Activated naive CD4-positive, alpha-beta T cell treated with anti-CD3 and anti-CD28 coated beads, Interleukin-2, amount 50 U/mL, for 24 hours (primary cell): ENCODE data around the gene SLC25A6.
A peak's percentile ranks its signal among the peaks of the same experiment; 100 is the strongest.
"Not testable (repeated sequence)": the region's sequence is repeated elsewhere in the genome, so short reads cannot be mapped to it uniquely, and the experiment has no call there.

Source experiments
- H3K27ac Mint-ChIP-seq: one replicate; pipeline ENCODE4 v1.8.0; 2021; ENCODE audit warnings: mild to moderate bottlenecking, mixed read lengths
- H3K27me3 Mint-ChIP-seq: one replicate; pipeline ENCODE4 v1.8.0; 2021; ENCODE audit warnings: mixed read lengths
- H3K36me3 Mint-ChIP-seq: one replicate; pipeline ENCODE4 v1.8.0; 2021; ENCODE audit warnings: mixed read lengths
- H3K4me1 Mint-ChIP-seq: one replicate; pipeline ENCODE4 v1.8.0; 2021; ENCODE audit warnings: mixed read lengths
- H3K4me3 Mint-ChIP-seq: one replicate; pipeline ENCODE4 v1.8.0; 2021; ENCODE audit warnings: mild to moderate bottlenecking, mixed read lengths
- H3K9me3 Mint-ChIP-seq: one replicate; pipeline ENCODE4 v1.8.0; 2021; ENCODE audit warnings: mixed read lengths

Gene SLC25A6

GRCh38 chrX:1354036-1355019, 37.6 kb downstream of the SLC25A6 start:
- H3K9me3 Mint-ChIP-seq: no peaks in the 10 kb centered on the region
- no peak overlapping the region for H3K27ac Mint-ChIP-seq
- H3K4me3 Mint-ChIP-seq: no peak overlapping the region
- no peaks in the 10 kb centered on the region for H3K4me1 Mint-ChIP-seq
- H3K36me3 Mint-ChIP-seq: peaks cover 3% of the 10 kb centered on the region
- H3K27me3 Mint-ChIP-seq: no peaks in the 10 kb centered on the region

GRCh38 chrX:1351981-1352714, 39.8 kb downstream of the SLC25A6 start:
- Mint-ChIP-seq H3K36me3 (no peaks in the 10 kb centered on the region), H3K27ac (no peak overlapping the region), H3K9me3 (no peaks in the 10 kb centered on the region), H3K27me3 (no peaks in the 10 kb centered on the region), H3K4me3 (no peak overlapping the region), H3K4me1 (no peaks in the 10 kb centered on the region)

GRCh38 chrX:1349606-1350005, 42.3 kb downstream of the SLC25A6 start:
- not testable (repeated sequence) for H3K36me3 Mint-ChIP-seq, H3K9me3 Mint-ChIP-seq, H3K27me3 Mint-ChIP-seq, H3K4me1 Mint-ChIP-seq, H3K4me3 Mint-ChIP-seq, H3K27ac Mint-ChIP-seq

- Mint-ChIP-seq H3K36me3 (no peaks in the 10 kb centered on the region), H3K4me1 (peaks cover 6% of the 10 kb centered on the region), H3K4me3 (no peak overlapping the region), H3K27ac (no peak overlapping the region), H3K27me3 (no peaks in the 10 kb centered on the region), H3K9me3 (no peaks in the 10 kb centered on the region)
Measured at GRCh38 chrX:1341545-1342184, 50.2 kb downstream of the SLC25A6 start.

- peaks cover 12% of the 10 kb centered on the region for H3K4me1 Mint-ChIP-seq
- no peak overlapping the region for H3K27ac Mint-ChIP-seq
- H3K27me3 Mint-ChIP-seq: no peaks in the 10 kb centered on the region
- peak overlapping the region; percentile 88 for H3K4me3 Mint-ChIP-seq
- no peaks in the 10 kb centered on the region for H3K9me3 Mint-ChIP-seq
- no peaks in the 10 kb centered on the region for H3K36me3 Mint-ChIP-seq
Measured at GRCh38 chrX:1336948-1337779, 54.7 kb downstream of the SLC25A6 start.

GRCh38 chrX:1336331-1336943, 55.5 kb downstream of the SLC25A6 start, which contains the start of gene IL3RA:
TSS of gene IL3RA (plus strand) at chrX:1336785. CDS start at chrX:1341766, 4,981 bp downstream.
- Mint-ChIP-seq H3K4me3 (peak within 1 kb of the TSS; percentile 88), H3K27me3 (no peaks in the 10 kb centered on the region), H3K4me1 (peaks cover 12% of the 10 kb centered on the region), H3K36me3 (no peaks in the 10 kb centered on the region), H3K9me3 (no peaks in the 10 kb centered on the region), H3K27ac (no peak within 1 kb of the TSS)
